C4-2B (cell line): Measurements from ENCODE around the gene SLC25A12.

Source experiments
- ZFX ChIP-seq: fragments of 450-650 bp; IDR thresholded peaks from 2 replicates; pipeline ENCODE4 v1.6.1; 2017
- TF ChIP-seq, protein P1 (sequence below): fragments of 450-650 bp; conservative IDR thresholded peaks from 2 replicates; pipeline ENCODE4 v1.5.1; 2017; ENCODE audit warnings: mild to moderate bottlenecking

DNA sequence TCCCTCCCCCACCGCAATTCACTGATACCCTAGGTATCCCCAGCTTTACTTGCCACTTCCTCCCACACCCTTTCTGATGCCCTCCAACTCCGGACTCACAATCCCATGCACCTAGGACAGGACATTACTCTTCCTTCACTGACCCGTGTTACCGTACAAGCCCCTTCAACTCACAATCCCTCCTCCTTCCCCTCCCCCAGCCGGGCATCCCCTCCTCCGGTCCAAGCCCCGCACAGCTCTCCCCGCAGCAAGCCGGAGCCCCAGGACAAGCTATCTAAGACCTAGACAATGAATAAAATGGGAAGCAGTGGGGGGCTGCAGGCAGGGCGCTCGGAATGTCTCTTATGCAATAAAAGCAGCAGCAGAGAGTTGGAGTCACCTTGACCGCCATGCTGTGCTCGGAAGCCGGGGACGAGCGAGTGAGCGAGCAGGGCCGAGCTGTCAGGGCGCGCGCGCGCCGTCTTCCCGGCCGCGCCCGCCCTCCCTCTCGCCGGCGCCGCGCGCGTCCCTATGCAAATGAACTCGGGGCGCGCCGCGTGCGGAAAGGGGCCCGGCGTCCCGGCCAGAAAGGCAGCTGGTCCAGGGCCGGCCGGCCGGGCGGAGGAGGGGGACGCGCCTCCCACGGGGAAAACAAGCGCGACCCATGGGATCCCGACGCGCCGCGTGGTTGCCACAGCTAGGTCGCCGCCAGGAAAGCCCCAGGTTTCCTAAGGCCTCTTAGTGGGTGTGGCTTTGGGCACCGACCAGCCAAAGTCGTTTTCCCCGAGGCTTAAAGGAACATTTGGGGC is at the start of gene SLC25A12:
- TF ChIP-seq ZFX = peak; percentile 54
- TF ChIP-seq, protein P1, sequence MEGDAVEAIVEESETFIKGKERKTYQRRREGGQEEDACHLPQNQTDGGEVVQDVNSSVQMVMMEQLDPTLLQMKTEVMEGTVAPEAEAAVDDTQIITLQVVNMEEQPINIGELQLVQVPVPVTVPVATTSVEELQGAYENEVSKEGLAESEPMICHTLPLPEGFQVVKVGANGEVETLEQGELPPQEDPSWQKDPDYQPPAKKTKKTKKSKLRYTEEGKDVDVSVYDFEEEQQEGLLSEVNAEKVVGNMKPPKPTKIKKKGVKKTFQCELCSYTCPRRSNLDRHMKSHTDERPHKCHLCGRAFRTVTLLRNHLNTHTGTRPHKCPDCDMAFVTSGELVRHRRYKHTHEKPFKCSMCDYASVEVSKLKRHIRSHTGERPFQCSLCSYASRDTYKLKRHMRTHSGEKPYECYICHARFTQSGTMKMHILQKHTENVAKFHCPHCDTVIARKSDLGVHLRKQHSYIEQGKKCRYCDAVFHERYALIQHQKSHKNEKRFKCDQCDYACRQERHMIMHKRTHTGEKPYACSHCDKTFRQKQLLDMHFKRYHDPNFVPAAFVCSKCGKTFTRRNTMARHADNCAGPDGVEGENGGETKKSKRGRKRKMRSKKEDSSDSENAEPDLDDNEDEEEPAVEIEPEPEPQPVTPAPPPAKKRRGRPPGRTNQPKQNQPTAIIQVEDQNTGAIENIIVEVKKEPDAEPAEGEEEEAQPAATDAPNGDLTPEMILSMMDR = no peak
